GM19043 (cell line): Measurements from ENCODE around the gene EP400.
"Not testable (repeated sequence)": the region's sequence is repeated elsewhere in the genome, so short reads cannot be mapped to it uniquely, and the experiment has no call there.

ENCODE experiments used
- ATAC-seq: cut with Tn5 transposase; IDR thresholded peaks from one replicate; pipeline ENCODE4 v1.9.1; 2021; ENCODE audit warnings: low read depth; ENCODE audit not compliant: unreplicated experiment

The EP400 gene

GRCh38 chr12:131984334-131984733 lies 34.6 kb downstream of the EP400 start:
- ATAC-seq, result no peak

DNA sequence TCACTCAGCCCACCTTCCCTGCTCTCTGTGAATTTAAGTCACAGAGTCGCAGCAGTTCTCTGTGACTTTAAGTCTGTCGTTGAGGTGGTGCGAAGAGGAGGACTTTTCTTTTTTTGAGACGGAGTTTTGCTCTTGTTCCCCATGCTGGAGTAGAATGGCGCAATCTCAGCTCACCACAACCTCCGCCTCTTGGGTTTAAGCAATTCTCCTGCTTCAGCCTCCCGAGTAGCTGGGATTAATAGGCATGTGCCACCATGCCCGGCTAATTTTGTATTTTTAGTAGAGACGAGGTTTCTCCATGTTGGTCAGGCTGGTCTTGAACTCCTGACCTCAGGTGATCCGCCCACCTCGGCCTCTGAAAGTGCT lies 35.8 kb downstream of the EP400 start:
- ATAC-seq, result not testable (repeated sequence)

DNA sequence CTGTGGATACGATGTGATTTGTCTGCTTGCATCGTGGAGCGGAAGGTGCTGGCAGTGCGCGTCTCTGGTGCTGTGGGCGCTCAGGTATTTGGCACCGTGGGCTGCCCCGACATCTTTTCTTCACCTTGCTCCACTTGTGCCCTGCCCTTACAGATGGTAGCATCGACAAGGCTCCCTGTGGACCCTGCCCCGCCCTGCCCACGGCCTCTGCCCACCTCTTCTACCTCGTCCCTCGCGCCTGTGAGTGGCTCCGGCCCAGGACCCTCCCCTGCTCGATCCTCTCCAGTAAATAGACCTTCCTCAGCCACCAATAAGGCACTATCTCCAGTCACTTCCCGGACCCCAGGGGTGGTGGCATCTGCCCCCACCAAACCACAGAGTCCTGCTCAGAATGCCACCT lies 36.6 kb downstream of the EP400 start:
- ATAC-seq, result no peak

DNA sequence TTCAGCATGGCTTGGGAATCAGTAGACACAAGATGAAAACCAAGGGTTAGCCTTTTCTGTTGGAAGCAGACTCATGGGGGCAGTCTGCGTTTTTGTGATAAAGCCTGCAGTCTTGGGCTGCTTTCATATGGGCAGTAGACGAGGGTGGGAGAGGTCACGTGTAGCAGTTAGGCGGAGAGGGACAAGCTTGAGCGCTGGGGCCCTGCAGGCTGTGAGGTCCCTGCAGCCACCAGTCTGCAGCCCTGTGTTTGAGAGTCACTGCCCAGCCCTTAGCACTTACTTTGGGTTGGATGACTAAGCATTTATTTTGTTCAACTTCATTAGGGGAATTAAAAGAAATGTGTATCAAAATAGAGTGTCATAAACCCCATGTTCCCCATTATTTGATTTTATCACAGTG lies 37.2 kb downstream of the EP400 start:
- no peak for ATAC-seq

DNA sequence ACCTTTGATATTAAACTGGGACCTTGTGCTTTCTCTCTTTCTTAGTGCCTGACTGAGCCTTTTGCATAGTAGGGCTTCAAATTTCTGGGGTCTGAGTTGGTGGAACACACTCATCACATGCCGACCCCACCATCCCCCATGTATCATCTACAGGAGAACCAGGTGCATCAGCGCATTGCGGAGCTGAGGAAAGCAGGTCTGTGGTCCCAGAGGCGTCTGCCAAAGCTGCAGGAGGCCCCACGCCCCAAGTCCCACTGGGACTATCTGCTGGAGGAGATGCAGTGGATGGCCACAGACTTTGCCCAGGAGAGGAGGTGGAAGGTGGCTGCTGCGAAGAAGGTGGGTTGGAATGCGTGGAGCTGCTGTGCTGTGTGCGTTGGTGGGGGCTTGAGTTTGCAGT lies 37.8 kb downstream of the EP400 start:
- ATAC-seq, result no peak

DNA sequence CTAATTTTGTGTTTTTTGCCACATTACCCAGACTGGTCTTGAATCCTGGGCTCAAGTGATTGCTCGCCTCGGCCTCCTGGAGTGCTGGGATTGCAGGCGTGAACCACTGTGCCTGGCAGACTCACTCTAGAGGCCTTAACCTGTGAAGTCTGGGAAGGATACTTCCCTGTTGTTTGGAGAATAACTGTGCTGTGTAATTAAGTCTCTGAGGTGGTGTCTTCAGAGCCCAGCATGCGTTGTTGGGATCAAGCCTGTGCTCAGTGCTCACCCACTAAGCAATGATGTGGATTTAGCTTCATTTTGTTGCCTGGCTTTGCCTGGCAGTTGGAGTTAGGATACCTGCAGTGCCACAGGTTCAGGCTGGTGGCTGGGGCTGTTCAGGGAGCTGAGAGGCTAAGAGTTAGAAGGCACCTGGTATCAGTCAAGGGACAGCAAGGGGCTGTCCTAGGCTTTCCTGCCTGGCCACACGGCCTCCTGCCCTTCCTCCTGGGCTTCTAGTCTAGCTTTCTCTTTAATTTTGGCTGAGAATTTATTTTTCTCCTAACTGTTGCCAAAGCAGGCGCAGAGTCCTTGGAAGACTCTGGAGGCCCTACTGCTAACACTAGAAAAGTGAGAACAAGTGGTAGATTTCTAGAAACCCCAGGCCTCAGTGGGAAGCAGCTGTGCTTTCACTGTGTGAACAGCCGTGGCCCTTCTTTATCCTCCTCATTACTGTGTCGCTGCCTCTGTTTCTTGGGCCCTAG lies 38.5 kb downstream of the EP400 start:
- no peak for ATAC-seq

GRCh38 chr12:131989021-131989420 lies 39.3 kb downstream of the EP400 start:
- ATAC-seq, result no peak

DNA sequence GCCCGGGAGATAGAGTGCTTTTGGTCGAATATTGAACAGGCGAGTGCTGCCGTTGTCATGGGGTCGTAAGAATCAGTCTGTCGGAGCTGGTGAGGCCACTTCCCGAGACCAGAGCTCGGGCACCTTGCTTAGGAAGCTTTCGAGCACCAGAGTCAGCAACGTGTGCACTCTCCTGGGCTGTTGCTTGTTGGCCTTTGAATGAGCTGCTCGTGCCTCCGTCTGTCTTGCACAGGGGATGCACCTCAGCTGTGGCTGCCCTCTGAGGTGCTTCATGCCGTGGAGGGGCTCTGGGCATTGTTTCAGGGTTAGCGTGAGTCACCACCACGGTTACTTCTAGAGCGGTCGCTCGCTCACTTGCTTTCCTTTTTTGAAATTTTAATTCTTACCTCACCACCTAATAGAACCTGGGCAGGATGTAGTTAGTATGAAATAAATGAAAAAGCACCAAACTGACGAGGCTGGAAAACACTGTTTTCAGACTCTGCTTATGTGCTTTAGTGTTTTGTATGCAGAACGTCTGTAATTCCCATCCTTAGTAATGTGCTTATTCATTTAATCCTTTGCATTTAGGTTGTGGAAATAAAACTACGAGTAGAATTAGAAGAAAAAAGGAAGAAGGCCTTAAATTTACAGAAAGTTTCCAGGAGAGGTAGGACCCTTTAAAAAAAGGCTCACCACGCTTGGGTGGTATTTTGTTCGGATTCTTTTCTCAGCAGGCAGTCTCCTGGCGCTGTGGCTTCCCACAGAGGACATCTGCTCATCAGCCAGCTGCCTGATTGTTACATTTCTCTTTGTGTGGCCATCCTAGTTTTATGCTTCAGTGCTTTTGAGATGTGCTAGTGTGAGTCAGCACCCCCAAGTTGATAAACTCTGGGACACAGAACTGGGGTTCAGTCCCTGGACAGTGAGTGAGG lies 40.6 kb downstream of the EP400 start:
- ATAC-seq, result no peak

DNA sequence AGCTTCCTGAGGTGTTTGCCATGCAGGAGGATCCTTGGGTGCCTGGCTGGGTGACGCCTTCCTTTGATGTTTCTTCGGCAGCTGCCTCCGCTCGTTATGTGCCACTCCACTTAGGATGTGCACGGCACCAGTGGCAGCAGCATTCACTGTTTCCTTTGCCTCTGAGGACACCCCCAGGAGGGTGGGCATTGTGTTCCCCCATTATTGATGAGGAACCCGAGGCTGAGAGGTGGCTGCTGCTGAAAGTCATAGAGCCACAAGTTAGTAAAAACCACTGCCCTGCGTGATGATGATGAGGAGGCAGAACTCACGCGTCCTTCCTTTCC lies 41.2 kb downstream of the EP400 start:
- ATAC-seq, result no peak

GRCh38 chr12:131991816-131992430 lies 42.2 kb downstream of the EP400 start:
- no peak for ATAC-seq

GRCh38 chr12:131994589-131994988 lies 44.8 kb downstream of the EP400 start:
- ATAC-seq, result peak; percentile 92

- ATAC-seq, result no peak
These were observed 50.6 kb downstream of the EP400 start for GRCh38 chr12:132000286-132000872.

DNA sequence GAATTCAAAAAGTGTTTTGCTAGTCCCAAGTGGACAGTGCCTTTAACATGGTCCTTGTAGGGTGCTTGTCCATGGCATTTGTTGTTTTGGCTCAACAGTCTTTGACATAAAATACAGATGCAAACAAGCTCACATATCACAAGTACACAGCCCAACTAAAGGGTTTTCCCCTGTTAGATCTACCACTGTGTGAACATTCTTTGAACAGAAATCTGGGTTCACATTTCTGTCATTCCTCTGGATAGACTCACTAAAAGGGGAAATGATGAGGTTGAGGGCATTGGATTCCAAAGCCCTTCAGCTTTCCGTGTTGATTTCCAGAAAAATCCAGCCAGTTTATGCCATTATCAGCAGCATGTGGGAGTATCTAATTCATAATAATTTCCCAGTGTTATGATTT lies 54.1 kb downstream of the EP400 start:
- ATAC-seq, result no peak

- no peak for ATAC-seq
These were observed 55.2 kb downstream of the EP400 start for GRCh38 chr12:132004946-132005345.

GRCh38 chr12:132006056-132006680 lies 56.4 kb downstream of the EP400 start:
- ATAC-seq, result no peak

DNA sequence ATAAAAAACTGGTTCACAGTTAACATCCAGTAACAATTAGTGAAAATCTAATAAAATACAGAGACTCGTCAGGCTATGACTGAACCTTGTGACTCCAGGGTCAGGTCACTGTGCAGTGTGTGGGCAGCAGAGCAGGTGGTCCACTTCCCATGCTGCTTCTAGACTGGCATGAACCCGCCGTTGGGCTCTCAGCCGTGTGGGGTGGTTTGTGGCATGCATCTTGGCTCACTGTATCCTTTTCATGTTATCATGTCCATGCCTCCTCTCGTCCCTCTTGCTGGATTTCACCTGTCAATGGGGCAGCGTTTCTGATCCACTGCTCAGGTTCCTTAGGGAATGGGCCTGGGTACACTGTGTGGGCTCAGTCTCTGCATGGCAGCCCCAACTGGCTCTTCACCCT lies 57.3 kb downstream of the EP400 start:
- ATAC-seq, result no peak

DNA sequence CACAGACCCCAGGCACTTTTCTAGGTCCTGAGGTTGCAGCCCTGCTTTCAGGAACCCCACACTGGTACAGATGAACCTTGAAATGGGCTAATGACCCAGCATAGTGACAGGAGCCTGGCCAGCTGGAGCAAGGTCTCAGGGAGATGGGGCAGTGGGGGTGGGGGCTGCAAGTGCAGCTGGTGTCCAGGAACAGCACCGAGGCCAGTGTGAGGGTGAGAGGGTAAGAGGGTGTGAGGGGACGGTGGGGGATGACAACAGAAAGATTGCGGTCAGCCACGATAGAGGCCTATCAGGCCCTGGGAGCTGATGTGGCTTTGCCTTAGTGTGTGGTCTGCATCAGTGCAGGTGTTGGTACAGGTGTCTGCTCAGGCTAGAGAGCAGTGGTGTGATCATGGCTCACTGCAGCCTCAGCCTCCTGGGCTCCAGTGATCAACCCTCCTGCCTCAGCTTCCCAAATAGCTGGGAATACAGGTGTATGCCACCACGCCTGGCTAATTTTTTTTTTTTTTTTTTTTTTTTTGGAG lies 59.7 kb downstream of the EP400 start:
- ATAC-seq, result no peak

GRCh38 chr12:132012919-132013568 lies 63.3 kb downstream of the EP400 start:
- ATAC-seq, result no peak

DNA sequence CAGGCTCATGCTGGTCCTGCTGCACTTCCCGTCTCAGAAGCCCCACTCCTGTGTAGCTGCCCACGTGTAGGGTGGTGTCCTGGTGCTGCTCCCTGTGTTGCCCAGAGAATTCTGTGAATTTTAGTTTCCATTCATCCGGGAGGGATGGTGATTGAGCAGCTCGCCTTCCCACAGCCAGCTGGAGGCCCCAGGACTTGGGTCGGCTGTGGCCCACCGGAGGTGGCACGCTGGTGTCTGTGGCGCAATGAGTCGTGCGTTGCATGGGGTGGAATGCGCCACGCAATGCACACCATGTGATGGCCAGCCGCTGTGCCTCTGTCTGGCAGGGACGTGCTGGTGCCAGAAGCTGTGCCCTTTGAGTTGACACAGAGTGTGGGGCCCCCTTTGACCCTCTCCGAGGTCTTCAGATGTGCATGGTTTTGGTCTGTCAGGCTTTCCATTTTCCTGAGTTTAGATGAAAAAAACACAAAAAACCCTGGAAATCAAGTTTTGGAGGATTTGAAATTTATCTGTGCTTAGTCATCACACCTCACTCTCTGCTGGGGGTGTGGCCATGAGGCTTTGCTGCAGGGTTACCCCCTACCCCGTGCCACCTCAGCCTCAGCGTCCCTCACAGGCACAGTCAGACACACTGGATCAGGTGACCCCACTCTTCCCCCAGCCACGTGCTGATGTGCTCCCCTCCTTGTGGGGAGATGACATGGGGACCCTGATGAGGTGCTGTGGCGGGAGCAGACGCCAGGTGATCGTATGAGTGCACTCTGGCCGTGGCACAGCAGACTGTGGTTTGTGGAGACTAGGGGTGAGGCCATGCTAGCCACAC lies 64.6 kb downstream of the EP400 start:
- no peak for ATAC-seq
